ENCODE measurements around the gene ALK. TPM values are rescaled to one million over a fixed set of nuclear protein-coding genes. Genes with fewer than 3 reads are reported as not detected.

ALK gene
- total RNA-seq, 1 donor from 2014 or later, result not detected

- no peak for TF ChIP-seq CTCF (IDR thresholded peaks at IDR 0.05)
- Histone ChIP-seq H3K9me3 (no peaks in the 10 kb centered on the region), H3K27ac (no peak overlapping the region), H3K4me1 (no peaks in the 10 kb centered on the region), H3K4me3 (no peak overlapping the region), H3K27me3 (no peaks in the 10 kb centered on the region), H3K36me3 (no peaks in the 10 kb centered on the region)
- no peak for DNase-seq (ENCODE audit: low spot score in 2 of 2)
- intact Hi-C loops (cut with DNase I), result no loop called here
Measured at GRCh38 chr2:29613792-29614266, 307.6 kb downstream of the ALK start.

- Histone ChIP-seq H3K36me3 (no peaks in the 10 kb centered on the region), H3K27me3 (no peaks in the 10 kb centered on the region), H3K27ac (no peak overlapping the region), H3K4me1 (no peaks in the 10 kb centered on the region), H3K4me3 (no peak overlapping the region), H3K9me3 (no peaks in the 10 kb centered on the region)
- DNase-seq (ENCODE audit: low spot score in 2 of 2), result no peak
- no peak for TF ChIP-seq CTCF (IDR thresholded peaks at IDR 0.05)
- intact Hi-C loops (cut with DNase I), result no loop called here
Measured at GRCh38 chr2:29613067-29613466, 308.3 kb downstream of the ALK start.

- no peak for TF ChIP-seq CTCF (IDR thresholded peaks at IDR 0.05)
- no peaks in the 10 kb centered on the region for H3K9me3 ChIP-seq
- DNase-seq (ENCODE audit: low spot score in 2 of 2), result no peak
- no peaks in the 10 kb centered on the region for H3K36me3 ChIP-seq
- no peaks in the 10 kb centered on the region for H3K4me1 ChIP-seq
- H3K4me3 ChIP-seq, result no peak overlapping the region
- H3K27me3 ChIP-seq, result no peaks in the 10 kb centered on the region
- H3K27ac ChIP-seq, result no peak overlapping the region
- intact Hi-C loops (cut with DNase I), result no loop called here
Measured at GRCh38 chr2:29612568-29612967, 308.8 kb downstream of the ALK start.

- DNase-seq (ENCODE audit: low spot score in 2 of 2), result no peak
- H3K9me3 ChIP-seq, result no peaks in the 10 kb centered on the region
- intact Hi-C loops (cut with DNase I), result no loop called here
- no peak overlapping the region for H3K4me3 ChIP-seq
- TF ChIP-seq CTCF (IDR thresholded peaks at IDR 0.05), result no peak
- no peak overlapping the region for H3K27ac ChIP-seq
- H3K27me3 ChIP-seq, result no peaks in the 10 kb centered on the region
- no peaks in the 10 kb centered on the region for H3K36me3 ChIP-seq
- no peaks in the 10 kb centered on the region for H3K4me1 ChIP-seq
Measured at GRCh38 chr2:29611850-29612249, 309.5 kb downstream of the ALK start.

- no peak overlapping the region for H3K27ac ChIP-seq
- intact Hi-C loops (cut with DNase I), result no loop called here
- H3K36me3 ChIP-seq, result no peaks in the 10 kb centered on the region
Measured at GRCh38 chr2:29611261-29611660, 310.1 kb downstream of the ALK start.

More at GRCh38 chr2:29611261-29611660, 310.1 kb downstream of the ALK start:
- H3K27me3 ChIP-seq, result no peaks in the 10 kb centered on the region
- H3K9me3 ChIP-seq, result no peaks in the 10 kb centered on the region
- H3K4me3 ChIP-seq, result no peak overlapping the region
- no peak for DNase-seq (ENCODE audit: low spot score in 2 of 2)
- TF ChIP-seq CTCF (IDR thresholded peaks at IDR 0.05), result no peak
- H3K4me1 ChIP-seq, result peaks cover 0 to 3% of the 10 kb centered on the region in 2 donors
